ENCODE data around the gene METTL2B. TPM values are rescaled to one million over a fixed set of nuclear protein-coding genes. Genes with fewer than 3 reads are reported as not detected.
"Not testable (repeated sequence)": the region's sequence is repeated elsewhere in the genome, so short reads cannot be mapped to it uniquely, and the experiment has no call there.

The METTL2B gene
- total RNA-seq, 2 experiments from 2014 or later, result 25.4 to 40.7 TPM

DNA sequence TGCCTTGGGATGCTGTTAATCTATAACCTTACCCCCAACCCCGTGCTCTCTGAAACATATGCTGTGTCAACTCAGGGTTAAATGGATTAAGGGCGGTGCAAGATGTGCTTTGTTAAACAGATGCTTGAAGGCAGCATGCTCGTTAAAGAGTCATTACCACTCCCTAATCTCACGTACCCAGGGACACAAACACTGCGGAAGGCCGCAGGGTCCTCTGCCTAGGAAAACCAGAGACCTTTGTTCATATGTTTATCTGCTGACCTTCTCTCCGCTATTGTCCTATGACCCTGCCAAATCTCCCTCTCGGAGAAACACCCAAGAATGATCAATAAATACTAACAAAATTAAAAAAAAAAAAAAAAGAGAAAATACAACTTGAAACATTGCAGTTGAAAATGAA, 12.6 kb upstream of the METTL2B start:
- CTCF ChIA-PET (ENCODE audit: unreplicated experiment); DNase-seq (ENCODE audit: low spot score); H3K27ac ChIP-seq (ENCODE audit: low read depth, low read length, poor library complexity, severe bottlenecking); POLR2A ChIA-PET; H4K20me1 ChIP-seq (ENCODE audit: insufficient read depth, low read length); H3K4me2 ChIP-seq (ENCODE audit: low read length); H2AFZ ChIP-seq (ENCODE audit: low read length); H3K4me3 ChIP-seq (ENCODE audit: low read depth, low read length, poor library complexity, severe bottlenecking); H3K4me1 ChIP-seq (ENCODE audit: insufficient read depth, low read length, poor library complexity, severe bottlenecking); BruUV-seq (replicated peaks); H3K9me3 ChIP-seq (ENCODE audit: low read length); H3K9me2 ChIP-seq (ENCODE audit: insufficient read depth, low read length); intact Hi-C loops (cut with micrococcal nuclease; ENCODE audit: unreplicated experiment): not testable (repeated sequence)
- H3K79me2 ChIP-seq (ENCODE audit: insufficient read depth, low read depth, low read length), result peaks cover 25% of the 10 kb centered on the region; the same call in 1 of the 2 replicates
- peaks cover 24% of the 10 kb centered on the region for H3K36me3 ChIP-seq (ENCODE audit: insufficient read depth, low read length)

- H3K4me1 ChIP-seq (ENCODE audit: insufficient read depth, low read length, poor library complexity, severe bottlenecking); CTCF ChIA-PET (ENCODE audit: unreplicated experiment); H3K79me2 ChIP-seq (ENCODE audit: insufficient read depth, low read depth, low read length); BruUV-seq (replicated peaks); DNase-seq (ENCODE audit: low spot score); POLR2A ChIA-PET; H3K9me3 ChIP-seq (ENCODE audit: low read length); H3K27ac ChIP-seq (ENCODE audit: low read depth, low read length, poor library complexity, severe bottlenecking); H3K4me2 ChIP-seq (ENCODE audit: low read length); H4K20me1 ChIP-seq (ENCODE audit: insufficient read depth, low read length); H2AFZ ChIP-seq (ENCODE audit: low read length); H3K9me2 ChIP-seq (ENCODE audit: insufficient read depth, low read length); H3K4me3 ChIP-seq (ENCODE audit: low read depth, low read length, poor library complexity, severe bottlenecking); intact Hi-C loops (cut with micrococcal nuclease; ENCODE audit: unreplicated experiment): not testable (repeated sequence)
- peaks cover 17% of the 10 kb centered on the region; the same call in 1 of the 2 replicates for H3K36me3 ChIP-seq (ENCODE audit: insufficient read depth, low read length)
These were observed 9.7 kb upstream of the METTL2B start for GRCh38 chr7:128466871-128467270.

DNA sequence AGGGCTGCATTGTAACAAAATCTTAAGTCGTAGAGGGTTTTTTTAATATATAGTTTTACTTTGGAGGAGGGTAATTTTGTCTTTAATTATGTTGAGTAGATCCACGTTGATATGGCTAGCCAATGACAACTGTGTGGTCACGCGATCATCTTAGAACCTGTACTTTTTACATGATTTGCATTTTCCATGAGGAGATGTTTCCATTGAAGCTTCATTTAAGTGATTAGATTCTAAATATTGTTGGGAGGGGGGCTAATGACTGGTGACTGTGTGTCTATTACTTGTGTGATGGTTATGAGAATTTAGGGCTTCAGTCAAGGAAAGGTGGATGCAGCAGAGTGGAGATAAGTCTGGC, 765 bp downstream of the METTL2B start:
- Histone ChIP-seq H3K4me3 (ENCODE audit: low read depth, low read length, poor library complexity, severe bottlenecking) (peak overlapping the region; percentile 76), H3K36me3 (ENCODE audit: insufficient read depth, low read length) (peaks cover 30% of the 10 kb centered on the region), H3K4me1 (ENCODE audit: insufficient read depth, low read length, poor library complexity, severe bottlenecking) (peaks cover 24% of the 10 kb centered on the region), H3K79me2 (ENCODE audit: insufficient read depth, low read depth, low read length) (peaks cover 25% of the 10 kb centered on the region), H3K27ac (ENCODE audit: low read depth, low read length, poor library complexity, severe bottlenecking) (peak overlapping the region; percentile 78), H2AFZ (ENCODE audit: low read length) (peak overlapping the region; percentile 76), H3K4me2 (ENCODE audit: low read length) (peak overlapping the region; percentile 100)
- POLR2A ChIA-PET, result interaction anchor here (0.5 to 1.1 kb wide), 3 partner anchors 33 to 54 kb away, joined by 3 read pairs; no protein-coding TSS in a partner anchor
- BruUV-seq (replicated peaks); H3K9me2 ChIP-seq (ENCODE audit: insufficient read depth, low read length); CTCF ChIA-PET (ENCODE audit: unreplicated experiment); H3K9me3 ChIP-seq (ENCODE audit: low read length); H4K20me1 ChIP-seq (ENCODE audit: insufficient read depth, low read length); DNase-seq (ENCODE audit: low spot score): not testable (repeated sequence)
- intact Hi-C loops (cut with micrococcal nuclease; ENCODE audit: unreplicated experiment), result loop anchor here (2.0 kb wide), 2 partner anchors 55 to 405 kb away; no protein-coding TSS in a partner anchor

DNA sequence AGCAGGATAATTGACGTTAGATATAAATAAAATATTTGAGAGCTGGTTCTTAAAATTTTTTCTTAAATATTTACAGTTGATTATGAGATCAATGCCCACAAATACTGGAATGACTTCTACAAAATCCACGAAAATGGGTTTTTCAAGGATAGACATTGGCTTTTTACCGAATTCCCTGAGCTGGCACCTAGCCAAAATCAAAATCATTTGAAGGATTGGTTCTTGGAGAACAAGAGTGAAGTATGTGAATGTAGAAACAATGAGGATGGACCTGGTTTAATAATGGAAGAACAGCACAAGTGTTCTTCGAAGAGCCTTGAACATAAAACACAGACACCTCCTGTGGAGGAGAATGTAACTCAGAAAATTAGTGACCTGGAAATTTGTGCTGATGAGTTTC, 2.5 kb downstream of the METTL2B start:
- H3K9me2 ChIP-seq (ENCODE audit: insufficient read depth, low read length); H4K20me1 ChIP-seq (ENCODE audit: insufficient read depth, low read length); DNase-seq (ENCODE audit: low spot score); H3K9me3 ChIP-seq (ENCODE audit: low read length); intact Hi-C loops (cut with micrococcal nuclease; ENCODE audit: unreplicated experiment); POLR2A ChIA-PET; CTCF ChIA-PET (ENCODE audit: unreplicated experiment); H3K4me3 ChIP-seq (ENCODE audit: low read depth, low read length, poor library complexity, severe bottlenecking); H3K27ac ChIP-seq (ENCODE audit: low read depth, low read length, poor library complexity, severe bottlenecking); H2AFZ ChIP-seq (ENCODE audit: low read length): not testable (repeated sequence)
- Histone ChIP-seq H3K4me2 (ENCODE audit: low read length) (0 out of 2 replicates have a peak overlapping the region, but pooled peaks have one; percentile 26), H3K4me1 (ENCODE audit: insufficient read depth, low read length, poor library complexity, severe bottlenecking) (peaks cover 24% of the 10 kb centered on the region), H3K79me2 (ENCODE audit: insufficient read depth, low read depth, low read length) (peaks cover 25% of the 10 kb centered on the region), H3K36me3 (ENCODE audit: insufficient read depth, low read length) (peaks cover 41% of the 10 kb centered on the region)
- TSS peak; percentile 13 for BruUV-seq (replicated peaks)

DNA sequence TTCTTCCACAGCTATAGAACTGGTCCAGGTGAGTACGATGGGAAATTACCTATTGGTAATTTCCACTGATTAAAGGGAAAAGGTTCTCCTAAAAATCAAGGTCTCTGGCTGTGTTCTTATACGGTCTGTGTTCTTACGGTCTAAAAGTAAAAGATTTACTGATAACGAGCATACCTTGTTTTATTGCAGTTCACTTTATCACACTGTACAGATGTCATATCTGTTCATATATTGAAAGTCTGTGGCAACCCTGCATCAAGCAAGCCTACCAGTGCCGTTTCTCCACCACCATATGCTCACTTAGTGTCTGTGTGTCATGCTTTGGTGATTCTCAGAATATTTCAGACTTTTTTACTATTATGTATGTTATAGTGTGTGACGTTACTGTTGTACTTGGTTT, 11.6 kb downstream of the METTL2B start:
- H3K4me2 ChIP-seq (ENCODE audit: low read length); H3K4me1 ChIP-seq (ENCODE audit: insufficient read depth, low read length, poor library complexity, severe bottlenecking); CTCF ChIA-PET (ENCODE audit: unreplicated experiment); POLR2A ChIA-PET; H3K4me3 ChIP-seq (ENCODE audit: low read depth, low read length, poor library complexity, severe bottlenecking); H3K79me2 ChIP-seq (ENCODE audit: insufficient read depth, low read depth, low read length); H2AFZ ChIP-seq (ENCODE audit: low read length); DNase-seq (ENCODE audit: low spot score); H4K20me1 ChIP-seq (ENCODE audit: insufficient read depth, low read length); intact Hi-C loops (cut with micrococcal nuclease; ENCODE audit: unreplicated experiment); H3K9me2 ChIP-seq (ENCODE audit: insufficient read depth, low read length); H3K27ac ChIP-seq (ENCODE audit: low read depth, low read length, poor library complexity, severe bottlenecking); H3K9me3 ChIP-seq (ENCODE audit: low read length): not testable (repeated sequence)
- BruUV-seq (replicated peaks), result TSS peak; percentile 17
- H3K36me3 ChIP-seq (ENCODE audit: insufficient read depth, low read length), result peaks cover 22% of the 10 kb centered on the region
